Measurements from ENCODE around the gene ADGRD1. TPM values are rescaled to one million over a fixed set of nuclear protein-coding genes. Genes with fewer than 3 reads are reported as not detected.

ADGRD1 gene
- total RNA-seq, 6 experiments from 2014 or later: not detected

- Mint-ChIP-seq H3K4me1 (ENCODE audit: low read depth) (no peaks in the 10 kb centered on the region), H3K4me3 (no peak overlapping the region), H3K36me3 (ENCODE audit: low read depth) (no peaks in the 10 kb centered on the region), H3K27me3 (ENCODE audit: insufficient read depth) (peaks cover 3% of the 10 kb centered on the region), H3K9me3 (peaks cover 45% of the 10 kb centered on the region), H3K27ac (no peak overlapping the region)
- DNase-seq: no peak
- TF ChIP-seq, protein P1, sequence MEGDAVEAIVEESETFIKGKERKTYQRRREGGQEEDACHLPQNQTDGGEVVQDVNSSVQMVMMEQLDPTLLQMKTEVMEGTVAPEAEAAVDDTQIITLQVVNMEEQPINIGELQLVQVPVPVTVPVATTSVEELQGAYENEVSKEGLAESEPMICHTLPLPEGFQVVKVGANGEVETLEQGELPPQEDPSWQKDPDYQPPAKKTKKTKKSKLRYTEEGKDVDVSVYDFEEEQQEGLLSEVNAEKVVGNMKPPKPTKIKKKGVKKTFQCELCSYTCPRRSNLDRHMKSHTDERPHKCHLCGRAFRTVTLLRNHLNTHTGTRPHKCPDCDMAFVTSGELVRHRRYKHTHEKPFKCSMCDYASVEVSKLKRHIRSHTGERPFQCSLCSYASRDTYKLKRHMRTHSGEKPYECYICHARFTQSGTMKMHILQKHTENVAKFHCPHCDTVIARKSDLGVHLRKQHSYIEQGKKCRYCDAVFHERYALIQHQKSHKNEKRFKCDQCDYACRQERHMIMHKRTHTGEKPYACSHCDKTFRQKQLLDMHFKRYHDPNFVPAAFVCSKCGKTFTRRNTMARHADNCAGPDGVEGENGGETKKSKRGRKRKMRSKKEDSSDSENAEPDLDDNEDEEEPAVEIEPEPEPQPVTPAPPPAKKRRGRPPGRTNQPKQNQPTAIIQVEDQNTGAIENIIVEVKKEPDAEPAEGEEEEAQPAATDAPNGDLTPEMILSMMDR (IDR thresholded peaks at IDR 0.05): no peak
These were observed 17.2 kb downstream of the ADGRD1 start for GRCh38 chr12:130970908-130971233.

DNA sequence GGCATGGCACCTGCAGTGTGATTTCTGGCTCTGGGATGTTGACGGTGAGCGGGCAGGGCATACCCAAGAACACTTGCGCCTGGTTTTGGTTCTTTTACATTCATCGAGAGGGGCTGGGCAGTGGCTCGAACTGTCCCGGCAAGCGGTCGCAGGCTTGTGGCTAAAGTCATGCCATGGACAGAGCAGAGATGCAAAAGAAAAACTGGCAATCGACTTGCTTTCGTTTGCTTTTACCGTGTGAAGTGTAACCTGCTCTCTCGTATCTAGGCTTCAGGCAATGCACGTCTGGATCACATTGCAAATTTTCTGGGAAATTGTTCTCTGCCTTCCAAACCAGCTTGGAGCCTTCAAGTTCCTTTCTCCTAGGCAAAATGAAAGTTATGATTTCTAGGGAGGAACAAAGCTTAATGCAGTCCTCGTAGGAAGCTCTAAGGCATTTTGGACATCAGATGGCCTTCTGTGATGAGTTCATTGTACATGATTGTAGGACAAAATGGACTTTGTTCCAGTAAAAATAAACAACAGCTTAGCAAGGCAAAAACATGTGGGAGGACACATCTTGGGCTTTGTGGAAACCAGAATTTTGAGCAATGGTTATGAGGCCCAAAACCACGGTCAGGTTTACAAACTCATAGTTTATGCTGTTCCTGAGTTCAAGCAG lies 18.3 kb downstream of the ADGRD1 start:
- no peak overlapping the region for H3K27ac Mint-ChIP-seq
- no peak overlapping the region for H3K4me3 Mint-ChIP-seq
- H3K4me1 Mint-ChIP-seq (ENCODE audit: low read depth): no peaks in the 10 kb centered on the region
- no peaks in the 10 kb centered on the region for H3K36me3 Mint-ChIP-seq (ENCODE audit: low read depth)
- DNase-seq: no peak
- TF ChIP-seq, protein P1 (IDR thresholded peaks at IDR 0.05): no peak
- H3K27me3 Mint-ChIP-seq (ENCODE audit: insufficient read depth): peaks cover 3% of the 10 kb centered on the region
- H3K9me3 Mint-ChIP-seq: peaks cover 48% of the 10 kb centered on the region

DNA sequence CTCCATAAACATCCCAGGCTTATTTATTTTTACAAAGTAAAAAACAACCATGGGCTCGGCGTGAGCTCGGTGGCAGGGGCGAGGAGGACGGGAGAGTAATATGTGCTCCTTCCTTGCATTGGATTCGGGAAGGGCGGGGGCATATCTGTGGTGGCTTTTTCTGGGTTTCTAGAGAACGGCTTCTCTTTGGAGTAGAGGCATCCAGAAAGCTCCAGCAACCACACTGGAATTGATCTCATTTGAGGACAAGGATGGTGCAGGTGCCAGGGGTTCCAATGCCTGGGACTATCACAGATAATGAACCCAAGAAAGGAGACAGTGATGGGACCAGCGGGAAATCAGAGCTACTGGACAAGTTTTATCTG lies 18.9 kb downstream of the ADGRD1 start:
- Mint-ChIP-seq H3K27ac (no peak overlapping the region), H3K4me1 (ENCODE audit: low read depth) (no peaks in the 10 kb centered on the region), H3K4me3 (no peak overlapping the region), H3K9me3 (peaks cover 46% of the 10 kb centered on the region), H3K27me3 (ENCODE audit: insufficient read depth) (peaks cover 2% of the 10 kb centered on the region), H3K36me3 (ENCODE audit: low read depth) (no peaks in the 10 kb centered on the region)
- TF ChIP-seq, protein P1 (IDR thresholded peaks at IDR 0.05): no peak
- no peak for DNase-seq

DNA sequence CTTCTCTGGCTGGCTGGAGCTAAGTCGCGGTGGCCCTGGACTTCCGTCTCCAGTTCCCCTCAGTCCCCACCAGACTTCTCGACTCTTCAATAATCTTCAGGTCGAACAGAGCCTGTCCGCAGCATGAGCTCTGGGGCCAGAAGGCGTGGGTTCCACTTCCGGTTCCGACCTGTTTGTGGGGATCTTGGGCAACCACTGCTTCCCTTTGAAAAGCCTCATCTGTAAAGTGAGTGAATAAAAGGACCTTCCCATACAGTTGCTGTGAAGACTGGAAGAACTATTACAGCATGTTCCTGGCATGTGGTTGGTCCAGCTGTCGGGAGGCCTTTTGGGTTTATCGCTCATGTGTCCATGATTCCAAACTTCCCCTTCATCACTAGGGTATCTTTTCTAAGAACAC lies 19.4 kb downstream of the ADGRD1 start:
- Mint-ChIP-seq H3K27me3 (ENCODE audit: insufficient read depth) (no peaks in the 10 kb centered on the region; the same call in 1 of the 2 replicates), H3K36me3 (ENCODE audit: low read depth) (no peaks in the 10 kb centered on the region), H3K9me3 (peaks cover 47% of the 10 kb centered on the region), H3K4me1 (ENCODE audit: low read depth) (no peaks in the 10 kb centered on the region), H3K27ac (no peak overlapping the region), H3K4me3 (no peak overlapping the region)
- DNase-seq: no peak
- TF ChIP-seq, protein P1 (IDR thresholded peaks at IDR 0.05): no peak

- H3K4me1 Mint-ChIP-seq (ENCODE audit: low read depth): no peaks in the 10 kb centered on the region
- DNase-seq: no peak
- H3K36me3 Mint-ChIP-seq (ENCODE audit: low read depth): no peaks in the 10 kb centered on the region
- H3K27me3 Mint-ChIP-seq (ENCODE audit: insufficient read depth): no peaks in the 10 kb centered on the region; the same call in 1 of the 2 replicates
- H3K4me3 Mint-ChIP-seq: no peak overlapping the region
- H3K9me3 Mint-ChIP-seq: peaks cover 46% of the 10 kb centered on the region
- TF ChIP-seq, protein P1 (IDR thresholded peaks at IDR 0.05): no peak
- H3K27ac Mint-ChIP-seq: no peak overlapping the region
These were observed 20.2 kb downstream of the ADGRD1 start for GRCh38 chr12:130973906-130974305.
